Left renal cortex interstitium (tissue), 4 donors: ENCODE results near the gene CDH22. TPM values are rescaled to one million over a fixed set of nuclear protein-coding genes. Genes with fewer than 3 reads are reported as not detected.

Experiments
- DNase-seq, 4 donors: peaks; one replicate each; pipeline ENCODE4 v3.0.0-alpha.2; 2013; ENCODE audit warnings: low read depth in 4 of 4, low spot score in 2 of 4, missing footprints in 1 of 4
- polyA plus RNA-seq, 4 donors: library from polyadenylated mRNA; unstranded; fragments of 120-200 nt; gene quantifications; one replicate each; pipeline ENCODE4 v1.2.1, GENCODE V29; 2013; ENCODE audit not compliant: insufficient read length in 4 of 4

The CDH22 gene
- polyA plus RNA-seq, 4 donors = 0.05 TPM; not detected in 2

- DNase-seq = no peak
Measured at GRCh38 chr20:46251211-46251673, 57.1 kb downstream of the CDH22 start.

- DNase-seq = no peak
Measured at GRCh38 chr20:46250772-46251171, 57.5 kb downstream of the CDH22 start.

- DNase-seq = no peak
Measured at GRCh38 chr20:46249671-46250070, 58.6 kb downstream of the CDH22 start.

- DNase-seq = no peak
Measured at GRCh38 chr20:46246559-46246958, 61.7 kb downstream of the CDH22 start.

- no peak for DNase-seq
Measured at GRCh38 chr20:46243707-46244628, 64.3 kb downstream of the CDH22 start.

- no peak for DNase-seq
Measured at GRCh38 chr20:46242390-46242789, 65.9 kb downstream of the CDH22 start.

DNA sequence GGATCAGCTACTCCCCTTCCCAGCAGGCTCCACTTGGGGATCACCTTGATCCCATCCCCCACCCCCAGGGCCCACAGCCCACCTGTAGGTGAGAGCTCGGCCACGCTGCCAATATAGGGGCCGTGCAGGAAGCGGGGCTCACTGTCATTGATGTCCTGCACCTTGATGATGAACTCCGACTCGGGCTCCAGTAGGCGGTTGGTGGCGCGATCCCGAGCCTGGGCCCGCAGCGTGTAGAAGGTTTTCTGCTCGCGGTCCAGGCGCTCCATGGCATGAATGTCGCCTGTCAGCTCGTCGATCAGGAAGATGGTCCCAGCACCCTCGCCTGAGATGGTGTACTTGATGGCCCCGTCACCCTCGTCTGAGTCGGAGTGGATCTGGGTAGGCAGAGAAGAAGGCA is 67.4 kb downstream of the CDH22 start:
- no peak for DNase-seq

DNA sequence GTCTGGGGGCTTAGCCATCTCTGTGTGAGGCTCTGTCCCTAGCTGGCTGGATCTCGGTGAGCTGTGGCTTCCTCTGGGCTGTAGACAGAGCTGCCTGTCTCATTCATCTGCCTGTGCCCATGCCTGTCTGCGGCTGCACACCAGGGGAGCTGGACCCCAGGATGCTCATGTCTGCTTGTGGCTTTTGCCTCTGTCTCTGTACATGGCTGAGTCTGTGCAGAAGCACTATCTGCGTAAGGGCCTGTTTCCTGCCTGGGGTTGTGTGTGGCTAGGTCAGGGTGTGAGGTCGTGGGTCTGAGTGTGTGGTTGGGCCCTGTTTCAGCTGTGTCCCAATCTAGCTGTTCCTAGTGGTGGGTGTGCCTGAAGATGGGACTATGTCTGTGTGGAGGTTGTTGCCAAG is 68.2 kb downstream of the CDH22 start:
- no peak for DNase-seq

DNA sequence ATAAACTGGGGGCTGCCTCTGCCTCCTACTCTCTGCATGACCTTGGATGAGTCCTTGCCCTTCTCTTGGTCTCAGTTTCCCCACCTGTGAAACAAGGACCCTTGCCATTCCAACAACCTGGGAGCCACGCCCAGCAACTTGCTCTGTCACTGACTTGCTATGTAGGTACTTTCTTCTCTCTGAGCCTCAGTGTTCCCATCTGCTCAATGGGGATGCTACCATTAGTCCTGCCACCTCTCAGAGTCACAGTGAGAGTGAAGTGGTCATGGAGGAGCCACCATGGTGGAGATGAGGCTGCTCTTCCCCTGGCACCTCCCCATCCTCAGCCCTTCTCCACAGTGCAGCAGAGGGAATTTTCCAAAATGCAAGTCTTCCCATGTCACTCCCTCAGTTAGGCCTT is 70.6 kb downstream of the CDH22 start:
- no peak for DNase-seq

DNA sequence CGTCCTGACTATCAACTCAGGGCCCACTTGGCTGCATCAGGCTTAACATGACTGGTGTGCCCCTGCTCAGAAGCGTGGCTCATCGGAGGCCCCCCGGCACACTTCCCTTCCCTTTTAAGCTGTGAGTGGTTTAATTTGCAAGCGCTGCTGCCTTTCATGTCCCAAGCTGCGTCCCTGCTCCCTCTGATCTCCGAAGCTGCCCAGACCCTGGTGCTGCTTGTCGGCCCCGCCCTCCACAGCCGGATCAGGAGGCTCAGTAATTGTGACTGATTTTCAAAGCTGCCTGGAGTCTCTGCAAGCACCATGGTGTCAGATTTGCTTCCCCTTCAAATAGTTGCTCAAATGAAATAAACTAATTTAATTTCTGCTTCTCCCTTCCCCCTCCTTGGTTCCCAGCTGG is 71.1 kb downstream of the CDH22 start:
- no peak for DNase-seq

DNA sequence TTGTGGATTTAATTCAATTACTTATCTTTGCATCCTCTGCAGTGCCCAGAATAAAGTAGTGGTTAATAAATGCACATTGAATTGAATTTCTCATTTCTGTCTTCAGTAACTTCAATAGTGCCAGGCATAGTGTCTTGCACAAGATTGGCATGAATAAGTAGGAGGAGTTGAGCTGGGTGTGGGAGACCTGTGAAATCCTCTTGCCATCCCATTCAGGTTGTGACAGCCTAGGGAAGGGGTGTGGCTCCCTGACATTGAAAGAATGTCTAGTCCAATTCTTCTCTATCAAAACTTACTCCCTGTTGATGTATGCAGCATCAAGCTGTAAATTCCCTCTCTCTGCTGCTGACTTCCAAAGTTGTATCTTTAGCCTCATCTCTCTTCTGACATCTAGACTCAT is 73.2 kb downstream of the CDH22 start:
- no peak for DNase-seq

DNA sequence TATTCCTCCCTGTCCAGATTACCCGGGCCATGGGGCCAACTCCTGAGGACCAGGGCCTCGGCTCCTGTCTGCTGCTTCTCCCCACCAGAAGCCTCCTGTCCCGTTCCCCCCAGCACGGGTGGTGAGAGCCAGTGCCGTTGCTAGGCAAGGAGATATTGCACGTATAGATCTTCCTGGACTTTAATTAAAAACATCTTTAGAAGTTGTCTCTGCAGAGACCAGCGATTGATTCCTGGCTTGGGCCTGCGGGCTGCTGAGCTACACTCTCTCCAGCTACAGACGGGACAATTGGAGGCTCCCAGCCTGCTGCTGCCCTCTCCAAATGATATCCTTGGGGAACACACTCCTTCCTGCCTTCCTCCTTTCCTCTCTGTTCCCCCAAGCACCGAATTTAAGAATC is 74.6 kb downstream of the CDH22 start:
- DNase-seq = no peak

- no peak for DNase-seq
Measured at GRCh38 chr20:46232539-46232938, 75.8 kb downstream of the CDH22 start.

- DNase-seq = peak; percentile 41 to 67 (median 54)
Measured at GRCh38 chr20:46230801-46231282, 77.5 kb downstream of the CDH22 start.

DNA sequence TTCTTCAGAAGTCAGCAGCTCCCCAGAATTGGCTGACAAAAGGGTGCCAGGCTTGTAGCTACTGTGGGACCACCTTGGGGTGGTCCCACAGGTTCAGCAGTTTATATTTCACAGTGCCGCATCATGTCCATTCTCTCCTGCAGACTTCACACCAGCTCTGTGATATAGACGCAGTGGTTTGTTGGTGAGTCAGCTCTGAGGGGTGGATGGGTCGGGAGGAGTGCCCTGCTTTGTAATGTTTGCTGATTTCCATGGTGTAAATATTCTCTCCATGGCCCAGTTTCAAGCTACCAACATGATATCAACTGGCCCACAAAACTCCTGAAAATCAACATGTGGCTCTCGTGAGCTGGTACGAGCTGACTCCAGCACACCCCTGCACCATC is 78.2 kb downstream of the CDH22 start:
- DNase-seq = no peak

- DNase-seq = no peak
Measured at GRCh38 chr20:46229478-46230105, 78.7 kb downstream of the CDH22 start.

GRCh38 chr20:46228670-46229069 is 79.6 kb downstream of the CDH22 start:
- DNase-seq = no peak

- no peak for DNase-seq
Measured at GRCh38 chr20:46227272-46227767, 81.0 kb downstream of the CDH22 start.

- no peak for DNase-seq
Measured at GRCh38 chr20:46226602-46227001, 81.7 kb downstream of the CDH22 start.

DNA sequence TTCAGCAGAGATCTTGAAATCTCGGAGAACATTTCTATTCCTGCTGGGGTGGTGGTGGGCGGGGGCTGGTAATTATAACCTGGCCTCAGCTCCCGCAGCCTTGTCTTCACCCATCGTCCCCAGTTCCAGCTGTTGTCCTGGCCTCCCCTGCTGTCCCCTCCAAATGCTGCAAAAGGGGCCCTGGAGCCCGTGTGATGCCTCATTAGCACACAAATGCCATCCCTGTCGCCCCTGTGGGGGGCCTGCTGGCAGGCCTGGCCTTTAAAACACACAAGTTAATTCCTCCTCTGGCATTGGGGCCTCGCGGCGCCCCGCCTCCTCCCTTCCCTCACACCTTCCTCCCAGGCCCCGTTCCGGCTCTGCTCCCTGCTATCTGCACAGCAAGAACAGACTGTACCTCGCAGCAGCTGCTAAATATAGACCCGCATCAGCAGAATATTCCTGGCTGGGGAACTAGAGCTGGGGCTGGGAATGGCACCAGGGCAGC is 85.7 kb downstream of the CDH22 start:
- no peak for DNase-seq

- DNase-seq = no peak
Measured at GRCh38 chr20:46221256-46221833, 87.0 kb downstream of the CDH22 start.
